PC-3 (cell line): ENCODE data around the gene FICD. TPM values are rescaled to one million over a fixed set of nuclear protein-coding genes. Genes with fewer than 3 reads are reported as not detected.

Experiments
- ATAC-seq: fragments of 200-7000 bp; cut with Tn5 transposase; 2 replicates; pipeline ENCODE4 v1.9.1; 2020; ENCODE audit warnings: mild to moderate bottlenecking, moderate library complexity
- BruUV-seq: library from RNA; stranded (reverse); fragments of 400-500 nt; replicated peaks from 2 replicates; lab custom pipeline; 2021; lab: Mats Ljungman, UMichigan
- CTCF ChIA-PET: fragments of 300-600 bp; sonication (Branson Sonifier 250); formaldehyde crosslinking; loops from one replicate; lab custom pipeline; 2022; ENCODE audit warnings: antibody characterized with exemption; lab: Charles Lee
- POLR2A ChIA-PET: fragments of 300-600 bp; sonication (Branson Sonifier 250); formaldehyde crosslinking; loops from one replicate; lab custom pipeline; 2022; ENCODE audit warnings: antibody characterized with exemption; ENCODE audit not compliant: unreplicated experiment; lab: Charles Lee
- DNase-seq: peaks from one replicate; pipeline ENCODE4 v3.0.0-alpha.2; 2015
- H2AFZ ChIP-seq: fragments of 300-600 bp; sonication (generic); 2 replicates; pipeline ENCODE4 v1.6.0; 2016; ENCODE audit warnings: antibody characterized with exemption, low read length
- H3F3A ChIP-seq: fragments of 300-600 bp; sonication (generic); one replicate; pipeline ENCODE4 v1.6.0; 2017; ENCODE audit warnings: antibody characterized with exemption, low read length, control low read depth, mild to moderate bottlenecking; ENCODE audit not compliant: unreplicated experiment
- H3K27ac ChIP-seq: fragments of 300-600 bp; sonication (generic); 2 replicates; pipeline ENCODE4 v1.5.1; 2016; ENCODE audit warnings: mild to moderate bottlenecking, low read length
- H3K27me3 ChIP-seq: fragments of 300-600 bp; sonication (generic); 2 replicates; pipeline ENCODE4 v1.6.1; 2016; ENCODE audit warnings: low read length, mixed read lengths
- H3K36me3 ChIP-seq: fragments of 300-600 bp; sonication (generic); 2 replicates; pipeline ENCODE4 v1.6.1; 2016; ENCODE audit warnings: low read depth, mixed run types, low read length, mixed read lengths
- H3K4me1 ChIP-seq: fragments of 300-600 bp; sonication (generic); 2 replicates; pipeline ENCODE4 v1.5.1; 2016; ENCODE audit warnings: low read length; ENCODE audit not compliant: insufficient read depth
- H3K4me2 ChIP-seq: fragments of 300-600 bp; sonication (generic); 2 replicates; pipeline ENCODE4 v1.6.0; 2016; ENCODE audit warnings: low read length
- H3K4me3 ChIP-seq: fragments of 300-600 bp; sonication (generic); 2 replicates; pipeline ENCODE4 v1.5.1; 2016; ENCODE audit warnings: mild to moderate bottlenecking, low read length, mixed read lengths
- H3K79me2 ChIP-seq: fragments of 300-600 bp; sonication (generic); 2 replicates; pipeline ENCODE4 v1.6.1; 2017; ENCODE audit warnings: low read length, mixed read lengths
- H3K9ac ChIP-seq: fragments of 300-600 bp; sonication (generic); 2 replicates; pipeline ENCODE4 v1.6.0; 2016; ENCODE audit warnings: mild to moderate bottlenecking, low read length
- H3K9me2 ChIP-seq: fragments of 300-600 bp; sonication (generic); replicated peaks from 2 replicates; pipeline ENCODE4 v1.6.1; 2016; ENCODE audit warnings: mixed run types, low read length, mixed read lengths
- H3K9me3 ChIP-seq: fragments of 300-600 bp; sonication (generic); 2 replicates; pipeline ENCODE4 v1.6.1; 2016; ENCODE audit warnings: low read length, mixed read lengths
- H4K20me1 ChIP-seq: fragments of 300-600 bp; sonication (generic); 2 replicates; pipeline ENCODE4 v1.6.1; 2016; ENCODE audit warnings: low read length, mixed read lengths
- EZH2 ChIP-seq: fragments of 300-600 bp; sonication (generic); IDR thresholded peaks from one replicate; pipeline ENCODE4 v1.6.1; 2017; ENCODE audit warnings: antibody characterized with exemption, mild to moderate bottlenecking, low read length; ENCODE audit not compliant: unreplicated experiment
- EZH2phosphoT487 ChIP-seq: fragments of 300-600 bp; sonication (generic); IDR thresholded peaks from 2 replicates; pipeline ENCODE4 v1.6.1; 2018; ENCODE audit warnings: mild to moderate bottlenecking, antibody characterized with exemption, low read length, borderline replicate concordance
- intact Hi-C: fragments of 100-400 bp; cut with micrococcal nuclease; formaldehyde crosslinking; loops from 2 replicates; pipeline ENCODE4 v1.9.0; 2023
- total RNA-seq: library from RNA; depleted of rRNA; stranded (reverse); fragments of >200 nt; gene quantifications from 2 replicates; pipeline ENCODE4 v1.2.3, GENCODE V29; 2014
- TF ChIP-seq, protein P1 (sequence below): fragments of 300-600 bp; sonication (generic); conservative IDR thresholded peaks from 2 replicates; pipeline ENCODE4 v1.5.1; 2017; ENCODE audit warnings: antibody characterized with exemption, low read depth, mild to moderate bottlenecking, low read length

FICD gene
- total RNA-seq, 1 experiment from 2014 or later = 6.4 TPM

DNA sequence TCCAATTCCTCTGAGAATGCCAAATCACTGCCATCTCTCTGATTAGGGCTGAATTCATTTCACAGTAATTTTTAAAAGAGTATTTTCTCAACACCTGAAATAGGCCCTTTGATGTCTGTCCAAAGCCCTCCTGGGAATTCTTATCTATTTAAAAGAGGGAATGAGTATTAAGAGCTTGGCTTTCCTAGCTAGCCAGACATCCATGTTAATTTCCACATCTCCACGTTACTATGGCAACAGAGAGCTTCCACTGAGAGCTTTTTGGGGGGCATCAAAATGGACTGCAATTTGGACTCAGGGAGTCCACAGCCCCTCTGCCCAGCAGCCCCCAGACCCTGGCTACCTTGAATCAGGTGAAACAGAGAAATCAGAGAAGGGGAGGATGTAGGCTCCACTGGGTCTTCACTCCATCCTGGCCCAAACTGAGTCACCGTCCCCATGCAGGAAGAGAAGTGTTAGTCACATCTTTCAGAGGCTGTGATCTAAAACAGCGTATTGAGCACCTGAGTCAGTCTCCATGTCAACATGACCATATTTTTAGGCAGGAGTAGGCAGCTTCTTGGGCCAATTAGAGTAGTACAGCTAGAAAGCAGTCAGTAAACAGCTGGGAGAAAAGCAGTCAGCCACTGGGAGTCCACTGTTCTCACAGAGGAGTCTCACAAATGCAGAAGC, 7.0 kb upstream of the FICD start:
- ATAC-seq = peak; percentile 87

DNA sequence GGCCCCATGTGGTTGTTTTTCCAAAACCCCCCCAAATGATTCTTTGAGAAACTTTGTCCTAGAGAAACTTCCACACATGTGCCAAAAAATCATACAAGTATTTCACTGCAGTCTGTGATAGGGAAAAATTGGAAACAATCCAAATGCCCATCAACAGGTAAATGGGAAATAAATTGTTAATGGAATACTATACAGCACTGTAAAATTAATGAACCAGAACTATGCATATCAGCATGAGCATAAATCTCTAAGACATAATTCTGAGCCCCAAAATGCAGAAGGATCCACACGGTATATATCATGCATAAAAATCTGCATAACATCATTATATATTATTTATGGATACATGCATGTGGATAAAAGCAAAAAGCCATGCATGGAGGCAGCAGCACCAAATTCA, 5.3 kb upstream of the FICD start:
- TF ChIP-seq, protein P1, sequence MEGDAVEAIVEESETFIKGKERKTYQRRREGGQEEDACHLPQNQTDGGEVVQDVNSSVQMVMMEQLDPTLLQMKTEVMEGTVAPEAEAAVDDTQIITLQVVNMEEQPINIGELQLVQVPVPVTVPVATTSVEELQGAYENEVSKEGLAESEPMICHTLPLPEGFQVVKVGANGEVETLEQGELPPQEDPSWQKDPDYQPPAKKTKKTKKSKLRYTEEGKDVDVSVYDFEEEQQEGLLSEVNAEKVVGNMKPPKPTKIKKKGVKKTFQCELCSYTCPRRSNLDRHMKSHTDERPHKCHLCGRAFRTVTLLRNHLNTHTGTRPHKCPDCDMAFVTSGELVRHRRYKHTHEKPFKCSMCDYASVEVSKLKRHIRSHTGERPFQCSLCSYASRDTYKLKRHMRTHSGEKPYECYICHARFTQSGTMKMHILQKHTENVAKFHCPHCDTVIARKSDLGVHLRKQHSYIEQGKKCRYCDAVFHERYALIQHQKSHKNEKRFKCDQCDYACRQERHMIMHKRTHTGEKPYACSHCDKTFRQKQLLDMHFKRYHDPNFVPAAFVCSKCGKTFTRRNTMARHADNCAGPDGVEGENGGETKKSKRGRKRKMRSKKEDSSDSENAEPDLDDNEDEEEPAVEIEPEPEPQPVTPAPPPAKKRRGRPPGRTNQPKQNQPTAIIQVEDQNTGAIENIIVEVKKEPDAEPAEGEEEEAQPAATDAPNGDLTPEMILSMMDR = no peak
- no peak for TF ChIP-seq EZH2
- TF ChIP-seq EZH2phosphoT487 = no peak
- ATAC-seq (no peak), DNase-seq (no peak)
- H3K9me2 ChIP-seq = no peaks in the 10 kb centered on the region
- peaks cover 8% of the 10 kb centered on the region; the same call in 1 of the 2 replicates for H3K4me1 ChIP-seq
- CTCF ChIA-PET = no interaction called here
- BruUV-seq = no TSS peak
- no peak overlapping the region for H2AFZ ChIP-seq
- no peaks in the 10 kb centered on the region for H3K9me3 ChIP-seq
- H3K4me3 ChIP-seq = no peak overlapping the region
- no peak overlapping the region for H3K4me2 ChIP-seq
- no peak overlapping the region for H3K27ac ChIP-seq
- H3K27me3 ChIP-seq = no peaks in the 10 kb centered on the region
- intact Hi-C loops = loop anchor here (5.0 to 10.0 kb wide), 3 partner anchors 448 to 825 kb away; partner anchors contain the start of gene PWP1
- no peaks in the 10 kb centered on the region for H3K36me3 ChIP-seq
- H3K9ac ChIP-seq = no peak overlapping the region
- no peaks in the 10 kb centered on the region for H3K79me2 ChIP-seq
- H3F3A ChIP-seq = no peaks in the 10 kb centered on the region
- POLR2A ChIA-PET = no interaction called here
- no peaks in the 10 kb centered on the region for H4K20me1 ChIP-seq

More for the DNA sequence above, 7.0 kb upstream of the FICD start:
- Histone ChIP-seq H3K9ac (no peak overlapping the region), H3K4me3 (no peak overlapping the region), H3F3A (no peaks in the 10 kb centered on the region), H3K9me3 (peaks cover 7% of the 10 kb centered on the region; the same call in 1 of the 2 replicates), H3K4me2 (no peak overlapping the region), H3K79me2 (no peaks in the 10 kb centered on the region), H2AFZ (no peak overlapping the region), H3K27ac (peak overlapping the region; percentile 18), H3K4me1 (peaks cover 8% of the 10 kb centered on the region; the same call in 1 of the 2 replicates), H3K9me2 (no peaks in the 10 kb centered on the region), H3K36me3 (no peaks in the 10 kb centered on the region), H3K27me3 (0 out of 2 replicates have a peak, but pooled peaks cover 5% of the 10 kb centered on the region), H4K20me1 (no peaks in the 10 kb centered on the region)
- intact Hi-C loops = no loop called here
- peak; percentile 86 for DNase-seq
- TF ChIP-seq, protein P1 = no peak
- TF ChIP-seq EZH2phosphoT487 = no peak
- TF ChIP-seq EZH2 = no peak
- ChIA-PET CTCF (no interaction called here), POLR2A (no interaction called here)
- BruUV-seq = no TSS peak

DNA sequence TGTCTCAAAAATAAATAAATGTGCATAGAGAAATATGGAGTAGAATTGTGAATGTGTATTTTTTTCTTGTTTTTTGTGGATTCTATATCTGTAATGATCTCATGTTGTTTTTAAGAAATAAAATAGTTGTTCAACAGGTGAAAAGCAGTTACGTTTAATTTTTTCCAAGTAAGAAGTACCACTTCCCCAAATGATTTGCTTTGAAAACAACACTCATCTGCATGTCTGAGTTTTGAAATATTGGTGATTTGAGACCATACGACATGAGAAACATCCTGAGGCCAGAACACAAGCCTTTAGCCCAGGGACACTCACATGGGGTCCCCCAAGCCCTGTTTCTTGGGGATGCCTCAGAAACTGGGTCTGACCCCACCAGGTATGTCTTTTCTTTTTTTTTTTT, 4.2 kb upstream of the FICD start:
- Histone ChIP-seq H2AFZ (no peak overlapping the region), H3K4me3 (no peak overlapping the region), H3K9me2 (no peaks in the 10 kb centered on the region), H3K27ac (no peak overlapping the region), H3K4me1 (peaks cover 11% of the 10 kb centered on the region; the same call in 1 of the 2 replicates), H3K27me3 (no peaks in the 10 kb centered on the region), H3K36me3 (no peaks in the 10 kb centered on the region), H4K20me1 (no peaks in the 10 kb centered on the region), H3K4me2 (no peak overlapping the region), H3K9ac (no peak overlapping the region), H3K9me3 (no peaks in the 10 kb centered on the region), H3K79me2 (peaks cover 5% of the 10 kb centered on the region), H3F3A (no peaks in the 10 kb centered on the region)
- ChIA-PET POLR2A (no interaction called here), CTCF (no interaction called here)
- no peak for ATAC-seq
- DNase-seq = no peak
- TF ChIP-seq EZH2phosphoT487 = no peak
- TF ChIP-seq, protein P1 = no peak
- TF ChIP-seq EZH2 = no peak
- no TSS peak for BruUV-seq
- intact Hi-C loops = loop anchor here (5.0 to 10.0 kb wide), 3 partner anchors 449 to 826 kb away; partner anchors contain the start of gene PWP1
